ENCODE data around the gene TUBB4A.

TUBB4A gene

DNA sequence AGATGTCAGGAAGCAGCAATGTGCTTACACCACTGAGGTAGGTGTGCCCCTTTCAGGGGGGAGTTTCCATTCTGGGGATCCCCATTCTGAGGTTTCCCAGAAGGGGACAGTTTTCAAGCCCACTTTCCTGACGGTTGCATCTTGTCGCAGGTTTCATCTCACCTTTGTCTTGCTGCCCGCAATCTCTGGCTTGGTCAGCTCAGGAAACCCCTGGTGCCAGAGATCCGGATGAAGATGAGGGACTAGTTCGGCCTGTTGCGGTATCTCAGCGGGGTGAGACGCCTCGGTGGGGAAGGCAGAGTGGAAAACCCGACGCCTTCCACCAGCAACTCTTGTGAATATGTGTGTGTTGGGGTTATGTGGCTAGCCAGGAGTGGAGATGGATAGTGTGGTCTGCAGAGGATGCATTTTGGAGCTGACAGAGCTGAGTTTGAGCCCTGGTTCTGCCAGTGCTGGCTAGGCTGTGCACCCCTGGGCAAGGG is 41.8 kb upstream of the TUBB4A start:
- H3K27me3 ChIP-seq (ENCODE audit: insufficient read depth, low read length, poor library complexity, severe bottlenecking): no peaks in the 10 kb centered on the region
- H3K79me2 ChIP-seq (ENCODE audit: insufficient read depth, low read length): no peaks in the 10 kb centered on the region
- H3K4me3 ChIP-seq (ENCODE audit: low read length, poor library complexity, severe bottlenecking): no peak overlapping the region
- H3K9me2 ChIP-seq (replicated peaks; ENCODE audit: low read depth, low read length): no peaks in the 10 kb centered on the region
- H3K9me3 ChIP-seq (ENCODE audit: insufficient read depth, low read depth, low read length): no peaks in the 10 kb centered on the region
- no peak overlapping the region for H2AFZ ChIP-seq (ENCODE audit: low read length)
- no peaks in the 10 kb centered on the region for H3F3A ChIP-seq (ENCODE audit: low read depth)
- no peaks in the 10 kb centered on the region for H3K36me3 ChIP-seq (ENCODE audit: insufficient read depth, low read length)
- H4K20me1 ChIP-seq (ENCODE audit: insufficient read depth, low read length, poor library complexity, severe bottlenecking): no peaks in the 10 kb centered on the region
- H3K9ac ChIP-seq (ENCODE audit: low read depth, low read length, poor library complexity, severe bottlenecking): no peak overlapping the region
- no peaks in the 10 kb centered on the region for H3K4me1 ChIP-seq (ENCODE audit: insufficient read depth, low read length, poor library complexity, severe bottlenecking)
- no peak overlapping the region for H3K4me2 ChIP-seq (ENCODE audit: low read depth, low read length, poor library complexity, severe bottlenecking)
- TF ChIP-seq, protein P1, sequence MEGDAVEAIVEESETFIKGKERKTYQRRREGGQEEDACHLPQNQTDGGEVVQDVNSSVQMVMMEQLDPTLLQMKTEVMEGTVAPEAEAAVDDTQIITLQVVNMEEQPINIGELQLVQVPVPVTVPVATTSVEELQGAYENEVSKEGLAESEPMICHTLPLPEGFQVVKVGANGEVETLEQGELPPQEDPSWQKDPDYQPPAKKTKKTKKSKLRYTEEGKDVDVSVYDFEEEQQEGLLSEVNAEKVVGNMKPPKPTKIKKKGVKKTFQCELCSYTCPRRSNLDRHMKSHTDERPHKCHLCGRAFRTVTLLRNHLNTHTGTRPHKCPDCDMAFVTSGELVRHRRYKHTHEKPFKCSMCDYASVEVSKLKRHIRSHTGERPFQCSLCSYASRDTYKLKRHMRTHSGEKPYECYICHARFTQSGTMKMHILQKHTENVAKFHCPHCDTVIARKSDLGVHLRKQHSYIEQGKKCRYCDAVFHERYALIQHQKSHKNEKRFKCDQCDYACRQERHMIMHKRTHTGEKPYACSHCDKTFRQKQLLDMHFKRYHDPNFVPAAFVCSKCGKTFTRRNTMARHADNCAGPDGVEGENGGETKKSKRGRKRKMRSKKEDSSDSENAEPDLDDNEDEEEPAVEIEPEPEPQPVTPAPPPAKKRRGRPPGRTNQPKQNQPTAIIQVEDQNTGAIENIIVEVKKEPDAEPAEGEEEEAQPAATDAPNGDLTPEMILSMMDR (conservative IDR thresholded peaks at IDR 0.05; ENCODE audit: low read length): no peak
- TF ChIP-seq EZH2phosphoT487 (IDR thresholded peaks at IDR 0.05; ENCODE audit: borderline replicate concordance): no peak

DNA sequence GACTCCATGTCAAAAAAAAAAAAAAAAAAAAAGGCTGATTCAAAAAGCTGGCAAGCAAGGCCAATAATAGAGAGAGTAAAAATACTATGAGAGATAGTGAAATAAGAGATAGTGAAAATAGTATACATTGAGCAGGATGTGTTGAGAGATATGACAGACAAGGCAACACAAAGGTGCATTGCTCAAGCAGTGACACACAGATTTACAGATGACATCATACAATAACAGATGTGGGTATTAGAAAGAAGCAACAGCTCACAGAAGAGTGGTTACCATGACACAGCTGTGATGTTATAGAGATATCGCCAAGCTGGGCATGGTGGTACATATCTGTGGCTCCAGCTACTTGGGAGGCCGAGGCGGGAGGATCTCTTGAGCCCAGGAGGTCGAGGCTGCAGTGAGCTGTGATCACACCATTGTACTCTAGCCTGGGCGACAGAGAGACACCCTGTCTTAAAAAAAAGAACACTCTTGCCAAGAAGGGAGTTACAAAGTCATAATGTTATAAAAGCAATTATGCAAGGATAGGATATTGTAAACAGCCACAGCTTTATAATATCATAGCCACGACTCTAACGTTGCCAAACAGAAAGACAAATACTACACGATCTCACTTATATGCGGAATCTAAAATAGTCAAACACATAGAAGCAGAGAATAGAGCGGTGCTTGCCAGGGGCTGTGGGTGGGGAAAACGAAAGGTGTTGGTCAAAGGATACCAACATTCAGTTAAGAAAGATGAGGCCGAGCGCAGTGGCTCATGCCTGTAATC is 39.0 kb upstream of the TUBB4A start:
- H3F3A ChIP-seq (ENCODE audit: low read depth): peaks cover 3% of the 10 kb centered on the region
- no peak for TF ChIP-seq EZH2phosphoT487 (IDR thresholded peaks at IDR 0.05; ENCODE audit: borderline replicate concordance)
- TF ChIP-seq, protein P1 (conservative IDR thresholded peaks at IDR 0.05; ENCODE audit: low read length): no peak
- H3K9me3 ChIP-seq (ENCODE audit: insufficient read depth, low read depth, low read length): no peaks in the 10 kb centered on the region
- no peak overlapping the region for H3K9ac ChIP-seq (ENCODE audit: low read depth, low read length, poor library complexity, severe bottlenecking)
- H3K36me3 ChIP-seq (ENCODE audit: insufficient read depth, low read length): no peaks in the 10 kb centered on the region
- H3K4me2 ChIP-seq (ENCODE audit: low read depth, low read length, poor library complexity, severe bottlenecking): no peak overlapping the region
- H3K27me3 ChIP-seq (ENCODE audit: insufficient read depth, low read length, poor library complexity, severe bottlenecking): no peaks in the 10 kb centered on the region
- no peaks in the 10 kb centered on the region for H4K20me1 ChIP-seq (ENCODE audit: insufficient read depth, low read length, poor library complexity, severe bottlenecking)
- H3K9me2 ChIP-seq (replicated peaks; ENCODE audit: low read depth, low read length): no peaks in the 10 kb centered on the region
- H2AFZ ChIP-seq (ENCODE audit: low read length): no peak overlapping the region
- no peak overlapping the region for H3K4me3 ChIP-seq (ENCODE audit: low read length, poor library complexity, severe bottlenecking)
- H3K79me2 ChIP-seq (ENCODE audit: insufficient read depth, low read length): no peaks in the 10 kb centered on the region
- H3K4me1 ChIP-seq (ENCODE audit: insufficient read depth, low read length, poor library complexity, severe bottlenecking): peaks cover 8% of the 10 kb centered on the region

DNA sequence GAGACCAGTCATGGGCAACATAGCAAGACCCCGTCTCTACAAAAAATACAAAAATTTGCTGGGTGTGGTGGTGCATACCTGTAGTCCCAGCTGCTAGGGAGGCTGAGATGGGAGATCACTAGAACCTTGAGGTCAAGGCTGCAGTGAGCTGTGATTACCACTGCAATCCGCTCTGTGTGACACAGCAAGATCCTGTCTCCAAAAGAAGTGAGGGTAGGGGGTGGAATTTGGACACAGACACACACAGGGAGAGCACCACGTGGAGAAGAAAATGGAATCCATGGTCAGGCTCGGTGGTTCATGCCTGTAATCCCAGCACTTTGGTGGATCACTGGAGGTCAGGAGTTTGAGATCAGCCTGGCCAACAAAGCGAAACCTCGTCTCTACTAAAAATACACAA is 37.4 kb upstream of the TUBB4A start:
- Histone ChIP-seq H3K27me3 (ENCODE audit: insufficient read depth, low read length, poor library complexity, severe bottlenecking) (no peaks in the 10 kb centered on the region), H3K79me2 (ENCODE audit: insufficient read depth, low read length) (no peaks in the 10 kb centered on the region), H3K9ac (ENCODE audit: low read depth, low read length, poor library complexity, severe bottlenecking) (no peak overlapping the region), H3K9me3 (ENCODE audit: insufficient read depth, low read depth, low read length) (no peaks in the 10 kb centered on the region), H2AFZ (ENCODE audit: low read length) (no peak overlapping the region), H3K9me2 (replicated peaks; ENCODE audit: low read depth, low read length) (no peaks in the 10 kb centered on the region), H4K20me1 (ENCODE audit: insufficient read depth, low read length, poor library complexity, severe bottlenecking) (no peaks in the 10 kb centered on the region), H3K36me3 (ENCODE audit: insufficient read depth, low read length) (no peaks in the 10 kb centered on the region), H3K4me3 (ENCODE audit: low read length, poor library complexity, severe bottlenecking) (no peak overlapping the region), H3F3A (ENCODE audit: low read depth) (peaks cover 3% of the 10 kb centered on the region), H3K4me1 (ENCODE audit: insufficient read depth, low read length, poor library complexity, severe bottlenecking) (peaks cover 12% of the 10 kb centered on the region), H3K4me2 (ENCODE audit: low read depth, low read length, poor library complexity, severe bottlenecking) (no peak overlapping the region)
- TF ChIP-seq, protein P1 (conservative IDR thresholded peaks at IDR 0.05; ENCODE audit: low read length): no peak
- TF ChIP-seq EZH2phosphoT487 (IDR thresholded peaks at IDR 0.05; ENCODE audit: borderline replicate concordance): no peak
